ENCODE measurements around the gene GALK2.
"Not testable (repeated sequence)": the region's sequence is repeated elsewhere in the genome, so short reads cannot be mapped to it uniquely, and the experiment has no call there.

The GALK2 gene

GRCh38 chr15:49225572-49226281, 55.7 kb downstream of the GALK2 start:
- no peak for DNase-seq

GRCh38 chr15:49227602-49228001, 57.6 kb downstream of the GALK2 start:
- no peak for DNase-seq

GRCh38 chr15:49229922-49230321, 59.9 kb downstream of the GALK2 start:
- DNase-seq: no peak

GRCh38 chr15:49232236-49232806, 62.3 kb downstream of the GALK2 start:
- DNase-seq: no peak

- DNase-seq: peak; percentile 85
Measured at GRCh38 chr15:49235446-49236124, 65.5 kb downstream of the GALK2 start.

GRCh38 chr15:49236869-49237268, 66.8 kb downstream of the GALK2 start:
- DNase-seq: no peak

- peak; percentile 66 for DNase-seq
Measured at GRCh38 chr15:49238342-49238741, 68.3 kb downstream of the GALK2 start.

- no peak for DNase-seq
Measured at GRCh38 chr15:49239105-49239504, 69.1 kb downstream of the GALK2 start.

- DNase-seq: no peak
Measured at GRCh38 chr15:49242820-49243219, 72.8 kb downstream of the GALK2 start.

GRCh38 chr15:49247556-49248110, 77.6 kb downstream of the GALK2 start:
- no peak for DNase-seq

- no peak for DNase-seq
Measured at GRCh38 chr15:49248291-49248690, 78.2 kb downstream of the GALK2 start.

GRCh38 chr15:49255966-49256759, 86.1 kb downstream of the GALK2 start:
- DNase-seq: no peak

- DNase-seq: not testable (repeated sequence)
Measured at GRCh38 chr15:49265117-49265516, 95.1 kb downstream of the GALK2 start.

GRCh38 chr15:49265911-49266310, 95.9 kb downstream of the GALK2 start:
- DNase-seq: no peak

GRCh38 chr15:49270541-49271421, 100.7 kb downstream of the GALK2 start:
- peak; percentile 31 for DNase-seq

- DNase-seq: no peak
Measured at GRCh38 chr15:49273734-49274318, 103.8 kb downstream of the GALK2 start.

GRCh38 chr15:49278751-49279150, 108.7 kb downstream of the GALK2 start:
- DNase-seq: no peak

- no peak for DNase-seq
Measured at GRCh38 chr15:49279521-49280456, 109.7 kb downstream of the GALK2 start.

GRCh38 chr15:49282366-49282765, 112.3 kb downstream of the GALK2 start:
- DNase-seq: peak; percentile 50

- DNase-seq: no peak
Measured at GRCh38 chr15:49286649-49287404, 116.8 kb downstream of the GALK2 start.
